ENCODE data around the gene IL13RA2. TPM values are rescaled to one million over a fixed set of nuclear protein-coding genes. Genes with fewer than 3 reads are reported as not detected.

IL13RA2 gene
- total RNA-seq, 2 donors from 2014 or later, result 0.38 TPM; not detected in 1

- intact Hi-C loops (cut with DNase I), result loop anchor here in 1 of 2 donors (10.0 kb wide), 1 partner anchor 1791 kb away; no protein-coding TSS in a partner anchor
- DNase-seq (ENCODE audit: low spot score), result no peak
Measured at GRCh38 chrX:115013705-115014104, 3.7 kb downstream of the IL13RA2 start.

- intact Hi-C loops (cut with DNase I), result loop anchor here in 1 of 2 donors (10.0 kb wide), 1 partner anchor 1793 kb away; no protein-coding TSS in a partner anchor
- no peak for DNase-seq (ENCODE audit: low spot score)
Measured at GRCh38 chrX:115011428-115011827, 6.0 kb downstream of the IL13RA2 start.

GRCh38 chrX:114999906-115000305, 17.5 kb downstream of the IL13RA2 start:
- no peak for DNase-seq (ENCODE audit: low spot score)
- intact Hi-C loops (cut with DNase I), result no loop called here

GRCh38 chrX:114997779-114998178, 19.6 kb downstream of the IL13RA2 start:
- intact Hi-C loops (cut with DNase I), result no loop called here
- no peak for DNase-seq (ENCODE audit: low spot score)

GRCh38 chrX:114985967-114986592, 31.3 kb downstream of the IL13RA2 start:
- no peak for DNase-seq (ENCODE audit: low spot score)
- intact Hi-C loops (cut with DNase I), result no loop called here

GRCh38 chrX:114976292-114976691, 41.1 kb downstream of the IL13RA2 start:
- DNase-seq (ENCODE audit: low spot score), result no peak
- intact Hi-C loops (cut with DNase I), result no loop called here

- no peak for DNase-seq (ENCODE audit: low spot score)
- intact Hi-C loops (cut with DNase I), result no loop called here
Measured at GRCh38 chrX:114973013-114973412, 44.4 kb downstream of the IL13RA2 start.

- intact Hi-C loops (cut with DNase I), result no loop called here
- DNase-seq (ENCODE audit: low spot score), result no peak
Measured at GRCh38 chrX:114970806-114971205, 46.6 kb downstream of the IL13RA2 start.

- peak; percentile 66 for DNase-seq (ENCODE audit: low spot score)
- intact Hi-C loops (cut with DNase I), result no loop called here
Measured at GRCh38 chrX:114964374-114964773, 53.0 kb downstream of the IL13RA2 start.

- intact Hi-C loops (cut with DNase I), result no loop called here
- DNase-seq (ENCODE audit: low spot score), result no peak
Measured at GRCh38 chrX:114962209-114962608, 55.2 kb downstream of the IL13RA2 start.

- intact Hi-C loops (cut with DNase I), result no loop called here
- DNase-seq (ENCODE audit: low spot score), result no peak
Measured at GRCh38 chrX:114959729-114960128, 57.7 kb downstream of the IL13RA2 start.

Other genes with a start within 250 kb of the IL13RA2 start
- gene RBMXL3, start 171.8 kb upstream of the IL13RA2 start, total RNA-seq, result not detected
- gene LRCH2, start 216.5 kb upstream of the IL13RA2 start, total RNA-seq, result 1 to 10 TPM; 6.1 to 8.4 TPM